Stimulated activated CD4-positive, alpha-beta T cell treated with anti-CD3 and anti-CD28 coated beads, Interleukin-2, amount 100 ng/mL, for 4 hours (primary cell): ENCODE measurements around the gene B4GALT5.

Source experiments
- DNase-seq: peaks from one replicate; pipeline ENCODE4 v3.0.0-alpha.2; 2020; ENCODE audit warnings: low read depth

B4GALT5 gene

GRCh38 chr20:49603209-49603627 lies 110.5 kb downstream of the B4GALT5 start:
- no peak for DNase-seq

GRCh38 chr20:49602345-49603208 lies 111.1 kb downstream of the B4GALT5 start:
- DNase-seq = no peak

GRCh38 chr20:49601153-49601924 lies 112.3 kb downstream of the B4GALT5 start:
- no peak for DNase-seq

GRCh38 chr20:49599746-49600113 lies 113.9 kb downstream of the B4GALT5 start:
- DNase-seq = no peak

GRCh38 chr20:49597825-49598395 lies 115.8 kb downstream of the B4GALT5 start:
- DNase-seq = no peak

GRCh38 chr20:49595811-49596561 lies 117.7 kb downstream of the B4GALT5 start:
- DNase-seq = peak; percentile 21

- no peak for DNase-seq
Measured at GRCh38 chr20:49595346-49595745, 118.3 kb downstream of the B4GALT5 start.

- DNase-seq = no peak
Measured at GRCh38 chr20:49594931-49595315, 118.8 kb downstream of the B4GALT5 start.

GRCh38 chr20:49594143-49594930 lies 119.3 kb downstream of the B4GALT5 start:
- DNase-seq = peak; percentile 28

GRCh38 chr20:49593466-49594142 lies 120.1 kb downstream of the B4GALT5 start:
- DNase-seq = no peak

GRCh38 chr20:49592120-49592519 lies 121.6 kb downstream of the B4GALT5 start:
- no peak for DNase-seq

- DNase-seq = no peak
Measured at GRCh38 chr20:49591217-49591865, 122.3 kb downstream of the B4GALT5 start.

- no peak for DNase-seq
Measured at GRCh38 chr20:49590163-49591017, 123.3 kb downstream of the B4GALT5 start.

- DNase-seq = no peak
Measured at GRCh38 chr20:49589747-49590146, 123.9 kb downstream of the B4GALT5 start.

GRCh38 chr20:49587111-49587570 lies 126.5 kb downstream of the B4GALT5 start:
- DNase-seq = no peak

GRCh38 chr20:49585585-49586245 lies 128.0 kb downstream of the B4GALT5 start:
- DNase-seq = no peak

- no peak for DNase-seq
Measured at GRCh38 chr20:49584418-49585382, 129.0 kb downstream of the B4GALT5 start.
